PFSK-1 (cell line): ENCODE data around the gene METTL16.

Source experiments
- FOXP2 ChIP-seq: optimal IDR thresholded peaks from 2 replicates; pipeline ENCODE3; 2011; ENCODE audit warnings: borderline replicate concordance, control low read depth, inconsistent platforms; ENCODE audit not compliant: insufficient read depth; ENCODE audit errors: extremely low read length, extremely low read depth
- POLR2AphosphoS5 ChIP-seq: IDR thresholded peaks from 2 replicates; pipeline ENCODE4 v1.6.1; 2012; ENCODE audit warnings: low read depth, mild to moderate bottlenecking, control low read depth, low read length, moderate library complexity
- REST ChIP-seq, 2 experiments: IDR thresholded peaks; 2 replicates each; pipeline versions ENCODE4 v1.6.1 to v1.8.0; 2011 to 2012; ENCODE audit warnings: low read depth in 2 of 2, low read length in 2 of 2, control low read depth in 1 of 2, inconsistent platforms in 1 of 2, mild to moderate bottlenecking in 1 of 2, moderate library complexity in 1 of 2; ENCODE audit not compliant: insufficient read depth in 1 of 2
- SIN3A ChIP-seq: IDR thresholded peaks from 2 replicates; pipeline ENCODE4 v1.6.1; 2012; ENCODE audit warnings: mild to moderate bottlenecking, low read length, moderate library complexity, borderline replicate concordance; ENCODE audit not compliant: insufficient read depth
- TAF1 ChIP-seq: IDR thresholded peaks from 2 replicates; pipeline ENCODE4 v1.6.1; 2012; ENCODE audit warnings: low read length, control low read depth, borderline replicate concordance; ENCODE audit not compliant: insufficient read depth

- TF ChIP-seq POLR2AphosphoS5 (no peak), REST (IDR thresholded peaks at IDR 0.05; ENCODE audit: insufficient read depth in 1 of 2, low read depth in 2 of 2, low read length in 2 of 2) (no peak), TAF1 (no peak), SIN3A (no peak), FOXP2 (no peak)
Measured at GRCh38 chr17:2549392-2550211, 37.9 kb upstream of the METTL16 start.
